DMS 273 (cell line): ENCODE results near the gene UBE2Q1.
A peak's percentile ranks its signal among the peaks of the same experiment; 100 is the strongest.

Experiments
- DNase-seq: peaks from one replicate; lab custom pipeline; 2025; ENCODE audit not compliant: unreplicated experiment; lab: John Stamatoyannopoulos, UW

Gene UBE2Q1

DNA sequence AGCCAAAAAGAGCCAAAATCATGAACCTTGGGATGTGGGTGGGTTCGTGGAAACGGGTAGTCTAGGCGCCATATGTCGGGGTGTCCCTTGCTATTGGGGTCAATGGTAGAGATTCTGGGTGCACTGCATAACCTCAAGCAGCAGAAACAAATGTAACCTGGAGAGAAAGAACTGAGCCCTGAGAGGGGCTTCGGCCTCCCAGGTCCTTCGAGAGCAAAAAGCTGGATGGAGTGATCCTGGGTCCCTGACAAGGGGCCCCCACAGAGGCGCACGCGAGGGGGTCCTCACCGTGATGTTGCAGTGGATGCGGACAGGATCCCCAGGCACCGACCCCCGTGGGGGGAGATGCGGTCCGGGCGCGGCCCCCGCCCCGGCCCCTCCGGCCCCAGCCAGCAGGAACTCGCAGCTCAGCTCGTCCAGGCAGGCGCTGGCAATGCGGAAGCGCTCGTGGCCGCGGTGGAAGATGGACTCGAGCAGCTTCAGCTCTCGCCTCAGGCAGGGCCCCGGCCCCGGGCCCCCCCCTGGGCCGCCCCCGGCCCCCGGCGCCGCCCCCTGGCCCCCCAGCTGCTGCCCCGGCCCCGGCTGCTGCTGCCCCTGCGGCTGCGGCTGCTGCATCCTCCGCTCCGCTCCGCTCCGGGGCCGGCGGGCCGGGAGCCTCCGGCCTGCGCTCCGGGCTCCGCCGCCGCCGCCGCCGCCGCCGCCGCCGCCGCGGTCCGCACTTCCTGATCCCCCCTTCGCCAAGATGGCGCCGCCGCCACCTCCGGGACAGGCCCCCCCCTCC is at the start of gene UBE2Q1:
TSS of gene UBE2Q1 (minus strand) at position 724 of the 781 bp plus-strand sequence. CDS start at position 615, 109 bp downstream.
- peak; percentile 68 for DNase-seq

DNA sequence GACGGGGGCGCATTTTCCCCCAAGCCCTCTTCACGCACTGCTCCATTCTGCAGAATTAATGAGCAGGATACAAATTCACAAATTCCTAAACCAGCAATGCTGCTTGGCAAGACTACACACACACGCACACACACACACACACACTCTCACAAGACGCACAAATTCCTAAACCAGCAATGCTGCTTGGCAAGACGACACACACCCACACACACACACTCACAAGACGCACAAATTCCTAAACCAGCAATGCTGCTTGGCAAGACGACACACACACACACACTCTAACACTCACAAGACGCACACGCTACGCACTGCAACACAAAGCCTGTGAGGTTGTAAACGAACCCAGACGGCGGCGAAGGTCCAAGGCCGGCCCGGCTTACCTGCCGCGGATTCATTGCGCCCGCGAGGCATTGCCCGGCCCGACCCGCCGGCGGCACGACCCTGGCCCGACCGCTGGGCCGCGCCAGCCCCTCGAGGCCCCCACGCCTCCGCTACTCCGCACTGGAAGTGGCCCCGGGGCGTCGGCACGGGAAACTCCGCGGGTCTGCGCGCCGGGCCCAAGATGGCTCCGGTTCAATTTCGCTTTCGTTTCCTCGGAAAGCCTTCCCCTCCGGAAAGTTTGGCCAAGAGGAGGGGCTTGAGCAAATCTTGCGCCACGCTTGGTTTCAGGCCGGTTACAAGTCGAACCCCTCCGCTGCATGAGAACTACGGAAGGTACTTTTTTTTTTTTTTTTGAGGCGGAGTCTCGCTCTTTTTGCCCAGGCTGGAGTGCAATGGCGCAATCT is 49.3 kb upstream of the UBE2Q1 start, which contains the start of gene ADAR:
TSS of gene ADAR (minus strand) at position 578 of the 788 bp plus-strand sequence. CDS start at position 398, 180 bp downstream.
- DNase-seq, result peak; percentile 95

DNA sequence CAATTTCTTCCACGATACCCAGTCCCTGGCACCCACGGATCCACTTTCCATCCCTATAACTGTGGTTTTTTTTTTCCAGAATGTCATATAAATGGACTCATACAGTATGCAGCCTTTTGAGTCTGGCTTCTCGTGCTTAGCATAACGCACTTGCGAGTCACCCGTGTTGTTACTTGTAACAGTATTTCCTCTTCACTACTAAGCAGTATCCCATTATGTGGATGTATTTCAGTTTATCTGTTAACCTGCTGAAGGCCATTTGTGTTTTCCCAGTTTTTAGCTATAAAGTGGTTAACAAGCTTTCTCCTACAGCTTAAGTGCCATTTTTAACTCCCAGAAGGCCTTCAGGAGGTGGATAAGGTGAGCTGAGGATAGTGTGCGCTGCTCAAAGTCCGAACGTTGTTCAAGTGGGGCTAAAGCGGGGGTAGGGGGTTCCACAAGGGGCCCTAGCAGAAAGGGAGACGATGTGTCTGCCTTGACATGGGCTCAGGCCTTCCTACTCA is 48.7 kb upstream of the UBE2Q1 start:
- no peak for DNase-seq

DNA sequence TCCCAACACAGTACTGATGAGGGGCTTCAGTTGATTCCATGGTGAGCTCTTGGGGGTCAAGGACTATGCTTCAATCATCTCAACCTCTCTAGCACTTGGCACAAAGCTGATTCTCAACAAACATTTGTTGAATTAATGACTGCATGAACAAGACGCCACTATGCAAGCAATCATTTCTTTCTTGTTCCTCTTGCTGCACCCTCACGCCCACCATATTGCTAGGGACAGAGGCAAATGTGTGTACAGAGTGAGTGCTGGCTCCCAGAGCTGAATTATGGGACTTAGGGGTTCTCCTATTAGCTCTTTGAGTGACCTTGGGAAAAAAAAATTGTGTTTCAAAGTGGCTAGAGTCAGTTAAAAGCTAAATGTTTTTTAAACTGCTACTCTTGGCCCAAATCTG is 47.1 kb upstream of the UBE2Q1 start:
- DNase-seq, result no peak

DNA sequence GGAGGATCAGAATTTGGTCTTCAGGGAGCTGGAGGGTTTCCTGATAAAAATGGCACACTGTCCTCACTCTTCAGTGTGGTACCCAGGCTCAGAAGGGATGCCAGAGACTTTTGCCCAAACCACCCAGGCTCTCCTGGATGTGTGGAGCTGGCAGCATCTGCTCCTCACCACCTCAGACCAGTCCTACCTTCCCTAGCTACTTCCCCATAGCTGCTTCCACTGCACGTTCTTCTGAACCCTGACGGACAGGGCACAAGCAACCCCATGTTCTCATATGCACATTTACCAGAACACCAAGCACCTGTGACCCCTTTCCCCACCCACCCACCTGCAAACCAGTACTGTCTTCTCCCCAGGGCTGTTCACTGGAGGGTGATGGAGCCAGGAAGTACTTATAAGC is 44.9 kb upstream of the UBE2Q1 start:
- DNase-seq, result no peak

DNA sequence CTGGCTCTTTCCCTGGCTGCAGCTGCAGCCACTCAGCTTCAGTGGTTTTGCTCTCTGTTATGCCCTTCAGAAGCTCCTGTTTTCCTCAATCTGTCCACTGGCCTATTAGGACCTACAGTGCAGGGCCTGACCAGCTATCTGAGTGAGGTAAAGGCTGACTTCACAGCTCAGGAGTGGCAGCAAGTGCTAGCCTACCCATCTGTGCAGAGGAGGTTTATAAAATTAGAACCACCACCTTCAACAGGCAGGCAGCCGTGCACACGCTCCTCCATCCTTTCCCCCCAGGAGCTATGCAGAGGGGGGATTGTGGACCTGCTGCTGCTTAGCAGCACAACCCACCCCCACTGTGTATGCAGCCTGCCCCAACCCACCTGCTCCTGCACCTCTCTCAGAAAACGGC is 41.2 kb upstream of the UBE2Q1 start:
- DNase-seq, result no peak

DNA sequence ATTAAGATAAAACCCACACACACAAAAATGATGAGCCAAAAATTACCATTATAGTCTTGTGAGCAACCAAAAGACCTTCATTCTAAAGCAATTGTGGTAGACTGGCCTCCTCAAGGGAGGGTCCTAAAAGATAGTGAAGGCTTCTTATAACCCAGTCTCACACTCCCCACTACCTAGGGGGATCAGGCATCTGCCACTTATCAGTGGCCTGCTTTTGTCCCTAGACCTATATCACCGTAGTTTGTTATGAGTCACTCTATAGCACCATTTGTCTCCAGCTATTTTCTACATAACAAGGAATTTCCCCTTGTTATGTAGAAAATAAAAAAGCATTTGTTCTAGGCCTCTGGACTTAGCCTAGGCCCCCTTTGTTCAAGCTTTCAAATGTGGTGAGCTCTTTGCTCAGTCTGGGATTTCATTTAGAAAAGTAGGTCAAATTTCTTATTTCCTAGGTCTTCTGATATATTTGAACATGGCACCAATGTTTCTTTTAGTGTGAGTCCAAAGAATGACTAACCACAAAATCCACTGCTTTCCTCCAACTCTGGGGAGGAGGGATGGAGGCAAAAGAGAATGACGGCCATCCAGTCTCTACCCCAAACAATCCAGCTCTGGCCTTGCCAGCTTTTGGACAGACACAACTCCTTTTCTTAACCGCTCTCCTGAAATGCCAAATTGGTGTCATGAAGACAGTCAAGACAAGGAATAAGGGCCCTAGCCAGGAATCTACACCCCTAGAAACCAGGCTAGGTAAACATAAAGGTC is 40.6 kb upstream of the UBE2Q1 start:
- no peak for DNase-seq

DNA sequence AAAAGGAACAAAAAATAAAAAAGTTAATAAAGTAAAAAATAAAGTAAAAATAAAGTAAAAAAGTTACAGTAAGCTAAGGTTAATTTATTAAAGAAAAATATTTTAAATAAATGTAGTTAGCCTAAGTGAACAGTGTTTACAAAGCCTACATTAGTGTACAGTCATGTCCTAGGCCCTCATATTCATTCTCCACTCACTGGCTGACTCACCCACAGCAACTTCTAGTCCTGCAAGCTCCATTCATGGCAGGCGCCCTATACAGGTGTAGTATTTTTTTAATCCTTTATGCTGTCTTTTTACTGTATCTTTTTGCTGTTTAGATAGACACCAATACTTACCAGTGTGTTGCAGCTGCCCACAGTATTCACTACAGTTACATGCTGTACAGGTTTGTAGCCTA is 37.2 kb upstream of the UBE2Q1 start:
- no peak for DNase-seq

DNA sequence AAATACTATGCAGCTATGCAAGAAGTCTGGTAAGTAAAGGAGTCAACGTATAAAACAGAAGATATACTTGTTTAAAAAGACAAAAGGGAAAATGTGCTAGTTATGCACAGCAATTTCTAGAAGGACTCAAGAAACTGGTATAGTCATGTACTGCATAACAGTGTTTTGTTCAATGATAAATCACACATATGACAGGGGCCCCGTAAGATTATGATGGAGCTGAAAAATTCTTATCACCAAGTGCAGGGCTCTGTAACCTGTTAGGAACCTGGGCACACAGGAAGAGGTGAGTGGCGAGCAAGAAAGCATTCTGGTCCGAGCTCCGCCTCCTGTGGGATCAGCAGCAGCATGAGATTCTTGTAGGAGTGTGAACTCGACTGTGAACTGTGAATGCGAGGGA is 36.3 kb upstream of the UBE2Q1 start:
- no peak for DNase-seq

DNA sequence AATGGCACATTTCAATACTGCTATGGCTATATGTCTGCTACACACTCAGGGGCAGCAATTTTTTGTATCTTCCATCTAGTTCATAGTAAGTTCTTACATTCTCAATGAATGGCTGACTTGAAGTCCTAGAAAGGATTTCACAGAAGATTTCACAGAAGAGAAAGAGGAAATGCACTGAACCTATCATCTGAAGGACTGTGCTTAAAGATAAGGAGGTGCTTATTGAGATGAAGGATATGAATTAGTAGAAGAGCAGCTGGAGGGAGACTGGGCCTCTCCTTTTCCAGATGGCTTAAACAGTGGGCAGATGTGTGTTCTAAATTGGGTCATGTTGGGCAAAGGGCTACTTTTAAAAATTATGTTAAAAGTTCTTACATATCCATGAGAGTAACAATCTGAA is 34.9 kb upstream of the UBE2Q1 start:
- peak; percentile 12 for DNase-seq

DNA sequence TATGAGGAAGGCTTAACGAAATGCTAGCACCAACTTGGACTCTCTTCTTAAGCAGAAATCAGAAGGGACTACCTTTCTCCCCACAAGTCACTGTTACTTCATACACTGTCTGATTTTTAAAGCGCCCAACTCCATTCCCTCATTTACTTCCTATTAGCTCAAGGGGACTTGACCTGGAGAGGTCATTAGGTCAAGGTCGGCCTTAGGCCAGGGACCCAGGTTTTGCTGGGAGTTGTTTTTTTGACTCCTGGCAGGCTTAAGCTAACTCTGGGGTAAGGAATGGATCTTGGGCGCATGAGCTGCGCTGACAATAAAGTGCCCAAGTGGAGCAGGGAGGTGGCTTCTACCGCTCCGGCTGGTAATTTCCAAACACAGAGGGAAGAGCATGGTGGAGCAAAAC is 32.7 kb upstream of the UBE2Q1 start:
- DNase-seq, result no peak

DNA sequence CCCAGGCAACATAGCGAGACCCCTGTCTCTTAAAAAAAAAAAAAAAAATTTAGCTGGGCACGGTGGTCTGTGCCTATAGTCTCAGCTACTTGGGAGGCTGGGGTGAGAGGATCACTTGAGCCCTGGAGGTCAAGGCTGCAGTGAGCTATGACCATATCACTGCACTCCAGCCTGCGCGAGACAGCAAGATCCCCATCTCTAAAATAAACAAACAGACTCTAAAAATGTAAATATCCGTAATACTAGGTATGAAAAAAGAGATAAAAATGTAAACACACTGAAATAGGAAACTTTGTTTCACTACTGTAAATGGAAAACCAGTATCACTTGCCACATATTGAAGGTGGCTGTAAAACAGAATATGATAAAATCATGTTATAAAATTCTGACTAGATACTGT is 32.3 kb upstream of the UBE2Q1 start:
- no peak for DNase-seq

DNA sequence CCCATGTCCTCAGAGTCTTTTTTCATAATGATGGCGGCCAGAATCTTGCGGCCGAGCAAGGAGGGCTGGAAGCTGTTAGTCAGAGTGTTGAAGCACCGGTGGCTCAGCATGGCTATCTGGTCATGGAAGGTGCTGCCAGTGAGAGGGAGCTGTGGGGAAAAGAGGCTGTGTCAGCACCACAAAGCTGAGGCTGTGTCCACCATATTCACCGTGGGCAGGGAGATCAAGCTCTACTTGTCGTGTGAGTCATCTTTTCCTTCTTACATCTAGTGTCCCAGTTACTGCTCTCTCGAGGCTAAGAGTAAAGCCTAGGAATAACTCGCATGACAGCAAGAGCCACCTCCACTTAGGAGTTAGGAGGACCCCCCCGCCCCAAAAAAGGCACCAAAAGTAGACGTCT is 31.3 kb upstream of the UBE2Q1 start:
- DNase-seq, result no peak

DNA sequence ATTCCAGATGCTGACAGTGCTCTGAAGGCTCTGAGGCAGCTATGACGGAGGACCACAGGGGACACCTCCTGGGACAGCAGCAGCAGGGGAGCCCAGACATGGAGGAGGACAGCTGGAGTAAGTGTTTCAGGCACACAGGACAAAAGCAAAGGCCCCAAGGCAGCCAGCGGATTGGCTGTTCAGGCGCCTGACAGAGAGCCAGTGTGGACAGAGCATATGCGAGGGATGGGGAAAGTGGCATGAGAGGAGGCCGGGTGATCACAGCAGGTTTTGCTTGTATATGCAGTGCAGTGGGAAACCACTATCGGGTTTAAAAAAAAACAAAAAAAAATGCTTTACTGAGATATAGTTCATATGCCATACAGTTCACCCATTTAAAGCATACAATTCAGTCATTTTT is 28.2 kb upstream of the UBE2Q1 start:
- DNase-seq, result no peak

DNA sequence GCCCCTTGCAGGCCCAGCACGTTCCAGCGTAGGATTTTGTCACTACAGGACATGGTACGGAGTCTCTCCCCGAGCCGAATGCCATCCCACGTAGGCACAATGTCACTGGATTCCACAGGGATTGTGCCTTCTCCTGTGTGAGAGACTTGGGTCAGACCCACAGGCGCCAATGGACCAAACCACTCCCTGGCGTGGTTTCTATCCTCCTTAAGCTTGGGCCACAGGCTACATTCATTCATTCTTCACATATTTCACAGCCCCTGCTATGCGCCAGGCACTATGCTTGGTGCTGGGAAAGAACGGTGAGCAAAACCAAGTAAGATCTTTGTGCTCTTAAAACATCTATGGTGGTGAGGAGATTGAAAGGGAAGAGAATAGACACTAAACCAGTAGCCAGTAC is 27.8 kb upstream of the UBE2Q1 start:
- DNase-seq, result no peak

DNA sequence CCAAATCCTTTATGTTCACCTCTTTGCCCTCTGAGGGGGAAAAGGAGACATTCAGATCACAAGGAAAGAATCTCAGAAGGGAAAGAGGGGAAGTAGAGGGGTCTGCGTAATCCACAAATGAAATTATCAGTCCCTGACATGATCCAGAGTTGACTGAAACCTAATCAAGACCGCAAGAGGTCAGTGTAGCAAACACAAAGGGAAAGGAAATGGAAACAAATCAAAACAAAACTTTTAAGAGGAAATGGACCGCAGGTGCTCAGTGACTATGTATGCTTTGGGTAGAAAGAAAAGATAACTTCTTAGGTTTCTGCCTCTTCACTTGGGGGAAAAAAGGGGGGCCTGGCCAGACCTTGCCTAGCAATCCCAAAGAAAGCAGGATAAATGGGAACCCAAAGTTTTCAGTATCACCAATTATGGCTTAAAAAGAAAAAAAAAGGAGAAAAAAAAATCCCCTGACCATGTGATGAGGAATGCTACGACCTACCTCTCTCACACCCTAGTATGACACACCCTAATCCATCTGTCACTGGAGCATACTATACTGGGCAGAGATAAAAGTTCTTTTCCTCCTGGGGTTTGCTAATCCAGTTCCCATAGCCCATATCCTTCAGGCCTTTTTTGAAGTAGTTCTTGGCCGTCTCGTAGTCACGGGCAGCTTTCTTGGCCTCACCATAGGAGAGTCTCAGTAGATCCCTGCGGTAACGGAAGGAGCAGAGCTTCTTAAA is 26.0 kb upstream of the UBE2Q1 start:
- no peak for DNase-seq

DNA sequence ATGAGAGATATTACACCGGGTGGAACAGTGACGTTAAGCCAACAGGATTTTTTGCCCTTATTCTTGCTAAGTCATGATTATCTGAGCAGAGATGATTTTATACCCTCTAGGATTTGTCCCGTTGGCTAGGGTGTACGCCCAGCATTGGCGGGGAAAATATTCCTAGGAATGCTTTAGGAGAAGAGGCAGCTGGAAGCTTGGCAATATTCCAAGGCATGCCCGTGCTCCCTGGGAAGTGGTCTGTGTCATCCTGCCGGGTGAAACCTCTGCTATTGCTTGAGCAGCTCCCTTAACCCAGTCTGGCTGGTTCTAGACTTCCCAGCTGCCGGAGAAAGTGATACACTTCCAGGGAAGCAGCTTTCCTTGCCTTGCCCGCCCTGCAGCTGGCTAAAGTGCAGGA is 25.3 kb upstream of the UBE2Q1 start:
- peak; percentile 17 for DNase-seq

DNA sequence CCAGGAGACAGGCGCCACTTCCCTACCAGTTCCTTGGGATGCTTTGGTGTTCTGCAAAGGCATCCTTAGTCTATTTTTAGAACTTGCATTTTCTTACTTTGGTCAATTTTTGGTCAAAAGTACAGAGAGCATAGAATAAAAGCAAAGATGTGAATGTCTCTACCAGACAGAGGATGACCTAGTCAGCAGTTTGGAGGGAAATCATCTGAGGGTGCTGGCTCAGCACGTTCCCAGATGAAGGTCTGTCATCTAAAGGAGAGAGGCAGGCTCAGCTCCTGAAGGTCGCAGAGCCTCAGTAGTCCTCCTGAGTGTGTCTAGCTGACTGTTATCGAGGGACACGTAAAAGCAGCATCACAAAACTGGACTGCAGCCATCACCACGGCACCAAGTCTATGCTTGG is 24.4 kb upstream of the UBE2Q1 start:
- DNase-seq, result no peak

DNA sequence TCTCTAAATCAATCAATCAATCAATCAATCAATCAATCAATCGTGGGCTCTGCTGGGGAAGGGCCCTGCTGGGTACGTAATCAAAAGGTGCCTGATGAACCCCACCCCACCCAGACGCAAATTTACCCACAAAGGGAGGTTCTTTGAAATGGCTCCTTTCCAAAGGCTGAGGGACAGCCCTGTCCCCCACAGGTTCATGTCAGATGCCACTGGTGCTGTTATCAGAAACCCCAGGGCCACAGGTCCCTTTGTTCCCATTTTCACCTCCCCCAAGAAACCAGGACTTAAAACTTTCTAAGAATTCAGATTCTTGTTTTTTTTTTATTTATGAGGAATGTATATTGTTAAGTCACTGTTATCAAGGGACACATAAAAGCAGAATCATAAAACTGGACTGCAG is 23.3 kb upstream of the UBE2Q1 start:
- DNase-seq, result no peak

DNA sequence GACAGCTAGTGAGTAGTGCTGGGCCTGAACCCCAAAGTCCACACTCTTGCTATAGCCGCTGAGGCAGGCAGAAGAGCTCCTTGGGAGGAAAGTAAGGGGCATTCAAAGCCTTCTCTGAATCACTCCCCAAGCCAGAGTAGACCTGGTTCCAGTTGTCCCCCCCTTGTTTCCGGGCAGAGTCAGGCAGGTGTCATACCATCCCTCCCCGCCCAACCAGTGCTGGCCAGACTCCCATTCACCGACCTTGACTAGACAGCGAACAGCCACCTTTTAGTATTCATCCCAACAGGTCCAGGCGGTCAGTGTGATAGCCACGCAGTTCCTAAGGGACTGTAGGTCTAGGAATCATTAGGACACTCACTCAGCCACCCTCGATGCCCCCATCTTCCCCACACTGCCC is 20.9 kb upstream of the UBE2Q1 start:
- no peak for DNase-seq

DNA sequence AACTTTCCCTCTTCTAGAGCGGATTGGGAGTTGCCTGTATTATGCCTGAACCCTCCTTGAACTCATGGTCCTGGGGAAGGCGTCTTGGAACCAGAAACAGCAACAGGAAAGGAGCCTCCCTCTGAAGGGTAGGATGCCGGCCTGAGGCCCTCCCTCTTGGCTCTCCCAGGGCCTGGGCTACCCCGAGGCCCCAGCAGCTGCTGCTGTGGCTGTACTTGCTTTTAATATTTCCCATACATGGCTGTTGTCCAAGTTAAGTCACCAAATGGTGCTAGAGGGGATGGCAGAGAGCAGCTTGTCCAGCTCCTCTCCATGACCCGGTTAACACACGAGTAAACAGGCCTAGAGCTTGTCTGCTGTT is 19.6 kb upstream of the UBE2Q1 start:
- peak; percentile 76 for DNase-seq
